ENCODE data around the gene RBBP8.

GRCh38 chr18:23032030-23032582 is 99.0 kb downstream of the RBBP8 start:
- TF ChIP-seq EZH2phosphoT487 (IDR thresholded peaks at IDR 0.05; ENCODE audit: insufficient read depth, low read depth) (no peak), EZH2 (IDR thresholded peaks at IDR 0.05; ENCODE audit: insufficient read depth, poor library complexity, severe bottlenecking) (no peak)

All from GM23248 (cell line).